CD4-positive, alpha-beta T cell treated with Interleukin-2 at 100 ng/mL for 4 hours (primary cell): ENCODE results near the gene FHDC1.

ENCODE experiments used
- DNase-seq: peaks from one replicate; pipeline ENCODE4 v3.0.0-alpha.2; 2020; ENCODE audit warnings: low spot score

FHDC1 gene

DNA sequence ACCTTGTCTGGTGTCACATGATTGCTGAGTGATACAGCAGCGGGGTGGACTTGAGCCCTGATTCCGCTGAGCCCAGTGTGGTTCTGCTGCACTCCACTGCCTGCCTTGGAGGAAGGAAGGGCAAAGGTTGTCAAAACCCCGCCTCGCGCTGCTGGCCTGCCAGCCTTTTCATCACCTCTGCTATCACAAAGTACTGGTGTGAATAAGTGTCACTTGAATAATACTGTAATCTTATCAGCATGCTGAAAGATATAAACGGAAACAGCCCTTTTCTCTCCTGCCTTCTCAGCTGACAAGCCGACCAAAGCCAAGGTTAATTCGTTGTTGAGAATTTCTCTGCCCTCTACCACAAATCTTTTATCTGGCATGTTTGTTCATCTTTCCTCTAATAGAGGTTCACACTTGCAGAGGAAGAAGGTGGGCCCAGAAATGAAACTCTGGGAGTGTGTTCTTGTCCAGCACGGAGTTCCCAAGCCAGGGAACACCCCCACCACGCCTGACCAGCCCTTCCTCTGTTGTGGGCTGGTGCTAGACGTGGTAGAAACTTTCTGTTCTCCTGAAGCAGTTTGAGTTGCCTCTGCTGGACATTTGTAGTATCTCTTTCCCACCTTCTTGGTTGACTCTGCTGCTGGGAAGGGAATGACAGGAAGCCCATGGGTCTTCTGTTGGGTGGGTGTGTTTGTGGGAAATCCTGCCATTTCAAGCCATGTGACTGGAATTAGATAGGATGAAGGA lies 21.5 kb downstream of the FHDC1 start:
- no peak for DNase-seq

DNA sequence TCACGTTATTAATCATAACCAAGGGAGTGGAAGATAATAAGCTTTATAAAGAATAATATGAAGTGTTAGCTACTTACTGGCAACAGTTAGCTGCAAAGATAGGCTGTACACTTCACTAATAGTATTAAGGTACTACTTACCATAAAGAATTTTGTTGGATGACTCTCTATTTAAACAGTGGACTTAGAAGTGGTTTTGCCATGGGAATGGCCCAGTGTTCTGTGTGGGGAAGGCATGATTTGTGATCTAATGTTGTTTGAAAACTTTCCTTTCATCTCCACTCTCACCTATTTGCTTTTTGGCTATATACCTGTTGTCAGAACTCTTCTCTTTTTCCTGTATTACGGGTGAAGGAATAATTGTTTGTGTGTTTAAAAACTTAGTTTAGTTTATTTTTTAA lies 23.0 kb downstream of the FHDC1 start:
- DNase-seq, result no peak

DNA sequence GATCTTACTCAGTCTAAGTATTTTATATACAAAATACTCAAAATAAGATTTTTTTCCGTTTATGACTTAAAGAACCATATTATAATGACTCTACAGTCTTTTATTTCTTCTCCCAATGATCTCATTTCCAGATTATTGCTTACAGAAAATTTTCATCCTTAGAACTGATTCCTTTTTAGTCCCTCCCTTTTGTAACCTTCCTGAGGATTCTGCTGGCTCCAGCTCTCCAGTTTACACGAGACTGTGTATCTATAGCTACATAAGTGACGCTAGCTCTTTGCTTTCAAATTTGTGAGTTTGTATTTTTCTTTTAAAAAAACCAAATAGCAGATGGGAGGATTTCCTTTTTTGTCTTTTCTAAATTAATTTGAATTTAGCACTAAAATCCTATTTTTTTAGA lies 24.0 kb downstream of the FHDC1 start:
- no peak for DNase-seq

DNA sequence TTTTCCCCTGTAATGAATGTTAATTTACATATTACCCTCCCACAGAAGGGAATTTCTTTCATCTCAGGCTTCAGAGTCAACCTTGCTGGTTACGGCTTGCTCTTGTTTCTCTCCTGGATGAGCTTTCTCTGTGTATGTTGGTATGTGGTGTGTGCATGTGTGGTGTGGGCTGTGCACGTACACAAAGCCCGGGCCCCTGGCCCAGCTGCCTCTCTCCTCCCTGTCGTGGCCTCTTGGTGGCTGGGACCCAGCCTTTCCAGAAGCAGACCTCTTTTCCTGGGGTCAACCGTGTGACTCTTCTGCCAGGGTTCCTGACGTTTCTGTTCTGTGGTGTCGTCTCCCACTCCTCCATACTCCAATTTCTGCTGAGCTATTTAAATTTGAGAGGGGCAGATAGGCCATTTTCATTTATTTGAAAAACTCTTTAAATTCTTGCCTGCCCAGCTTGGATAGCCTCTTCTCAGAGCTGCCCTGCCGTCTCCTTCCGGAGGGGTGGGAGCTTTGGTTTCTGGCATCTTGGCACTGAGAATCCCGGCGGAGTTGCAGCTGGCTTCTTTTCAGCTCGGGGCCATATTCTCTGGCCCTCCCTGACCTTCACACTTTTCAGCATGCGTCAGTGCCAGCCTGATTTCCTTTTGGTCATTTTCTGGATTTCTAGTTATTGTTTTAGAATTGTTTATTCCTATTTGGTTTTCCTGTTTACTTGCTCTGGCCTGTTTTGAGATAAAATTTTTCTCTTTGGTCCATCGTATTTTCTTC lies 25.1 kb downstream of the FHDC1 start:
- DNase-seq, result no peak

DNA sequence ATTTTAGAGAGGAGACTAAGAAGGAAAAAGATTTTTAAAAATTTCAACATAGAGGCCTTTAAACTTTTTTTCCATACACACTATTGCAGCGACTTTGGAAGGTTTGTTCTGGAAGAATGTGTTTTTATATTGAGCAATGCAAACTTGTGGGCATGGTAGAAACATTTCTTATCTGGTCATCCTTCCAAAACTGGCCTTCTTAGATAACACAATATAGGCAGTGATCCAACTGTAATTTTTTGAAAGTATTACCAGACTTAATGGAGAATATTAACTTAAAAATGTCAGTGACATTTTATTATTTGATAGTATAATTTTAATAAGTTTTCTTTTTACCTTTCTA lies 25.6 kb downstream of the FHDC1 start:
- no peak for DNase-seq

DNA sequence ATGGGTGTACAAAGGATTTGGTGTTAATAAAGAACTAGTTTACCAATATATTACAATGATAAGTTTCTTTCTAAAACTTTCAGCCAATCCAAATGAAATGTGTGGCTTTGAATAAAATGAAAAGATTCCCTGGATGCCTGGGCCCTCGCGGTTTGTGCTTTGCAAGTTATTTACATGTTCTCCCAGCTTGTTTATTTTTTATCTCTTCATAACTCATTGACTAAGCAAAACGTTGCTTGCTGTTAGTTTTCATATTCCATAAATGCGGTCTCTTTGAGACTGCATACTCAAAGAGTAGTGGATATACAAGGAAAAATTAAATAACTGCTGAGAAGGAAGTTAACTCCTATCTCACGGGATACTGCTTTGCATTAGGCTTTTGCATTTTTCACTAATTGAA lies 26.0 kb downstream of the FHDC1 start:
- DNase-seq, result no peak

DNA sequence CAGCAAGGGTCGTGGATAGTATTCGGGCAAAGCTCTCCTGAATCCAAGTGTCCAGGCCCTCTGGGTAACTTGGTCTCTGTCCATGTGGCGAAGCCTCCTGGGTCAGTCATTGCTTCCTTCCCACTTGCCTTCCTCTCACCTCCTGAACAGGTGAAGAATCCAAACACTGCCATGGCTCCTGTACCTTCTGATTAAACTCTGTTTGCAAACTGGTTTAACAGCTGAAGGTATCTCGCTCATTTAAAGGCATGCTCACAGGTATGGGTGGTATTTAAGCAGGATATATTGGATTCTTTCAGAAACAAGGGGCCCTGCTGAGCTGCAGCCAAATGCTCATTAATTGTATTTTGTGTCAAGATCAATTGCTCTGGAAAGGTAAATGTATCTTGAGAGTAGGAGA lies 28.2 kb downstream of the FHDC1 start:
- no peak for DNase-seq

DNA sequence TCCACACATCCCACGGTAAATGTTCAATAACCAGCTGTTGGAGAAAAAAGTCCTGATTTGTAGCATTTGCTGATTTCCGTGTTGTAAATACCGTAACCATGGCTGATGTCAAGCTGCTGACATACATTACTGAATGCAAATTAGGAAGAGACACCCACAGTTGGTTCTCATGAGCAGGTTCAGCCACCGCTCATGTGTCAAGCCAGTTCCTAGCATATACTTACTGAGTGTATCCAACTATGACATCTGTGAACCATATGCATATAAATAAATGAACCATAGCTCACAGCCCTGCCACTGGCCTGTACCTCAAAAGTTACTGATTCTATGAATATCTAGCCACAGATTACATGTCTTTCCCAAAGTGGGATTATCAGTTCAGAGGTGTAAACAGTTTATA lies 29.5 kb downstream of the FHDC1 start:
- DNase-seq, result no peak

DNA sequence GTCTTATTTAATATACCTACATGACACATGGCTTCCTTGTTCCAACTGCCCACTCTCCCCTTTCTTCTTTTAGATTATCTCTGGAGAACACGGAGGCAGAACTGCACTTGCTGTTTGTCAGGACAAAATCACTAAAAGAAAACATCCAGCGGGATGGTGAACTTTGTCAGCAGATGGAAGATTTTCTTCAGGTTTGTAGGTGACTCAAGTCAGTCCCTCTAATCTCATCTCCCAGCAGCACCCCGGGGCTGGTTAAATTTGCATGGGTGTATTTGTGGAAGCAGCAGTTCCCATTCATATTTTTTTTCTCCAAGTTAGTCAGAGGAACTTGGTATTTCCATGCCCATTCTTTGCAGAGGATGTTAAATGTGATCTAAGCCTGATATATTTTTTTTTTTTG lies 31.8 kb downstream of the FHDC1 start:
- no peak for DNase-seq

DNA sequence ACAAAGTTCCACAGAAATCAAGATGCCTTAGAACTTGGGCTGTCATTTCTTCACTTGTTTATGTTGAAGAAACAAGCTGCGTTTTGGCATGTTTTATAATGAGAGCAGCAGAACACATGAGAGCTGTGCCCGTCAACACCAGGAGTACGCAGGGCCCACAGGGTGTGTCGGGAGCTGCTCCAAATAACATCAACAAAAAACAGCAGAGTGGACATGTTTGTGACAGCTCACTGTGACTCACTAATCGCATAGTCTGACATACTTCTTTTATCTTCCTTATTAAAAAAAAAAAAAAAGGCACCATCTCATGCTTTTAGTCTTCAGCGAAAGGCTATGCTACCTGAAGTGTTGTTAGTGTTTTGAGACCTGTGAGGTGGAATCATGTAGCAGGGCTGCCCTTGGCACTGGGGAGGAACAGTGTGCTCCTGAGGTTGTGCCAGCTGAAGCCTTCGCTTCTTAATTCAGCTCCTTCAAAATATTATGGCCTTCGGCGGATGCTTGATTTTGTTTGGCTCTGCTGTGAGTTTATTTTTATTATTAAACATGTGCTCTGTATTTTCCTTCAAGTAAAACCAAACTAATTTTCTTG lies 32.8 kb downstream of the FHDC1 start:
- DNase-seq, result no peak

DNA sequence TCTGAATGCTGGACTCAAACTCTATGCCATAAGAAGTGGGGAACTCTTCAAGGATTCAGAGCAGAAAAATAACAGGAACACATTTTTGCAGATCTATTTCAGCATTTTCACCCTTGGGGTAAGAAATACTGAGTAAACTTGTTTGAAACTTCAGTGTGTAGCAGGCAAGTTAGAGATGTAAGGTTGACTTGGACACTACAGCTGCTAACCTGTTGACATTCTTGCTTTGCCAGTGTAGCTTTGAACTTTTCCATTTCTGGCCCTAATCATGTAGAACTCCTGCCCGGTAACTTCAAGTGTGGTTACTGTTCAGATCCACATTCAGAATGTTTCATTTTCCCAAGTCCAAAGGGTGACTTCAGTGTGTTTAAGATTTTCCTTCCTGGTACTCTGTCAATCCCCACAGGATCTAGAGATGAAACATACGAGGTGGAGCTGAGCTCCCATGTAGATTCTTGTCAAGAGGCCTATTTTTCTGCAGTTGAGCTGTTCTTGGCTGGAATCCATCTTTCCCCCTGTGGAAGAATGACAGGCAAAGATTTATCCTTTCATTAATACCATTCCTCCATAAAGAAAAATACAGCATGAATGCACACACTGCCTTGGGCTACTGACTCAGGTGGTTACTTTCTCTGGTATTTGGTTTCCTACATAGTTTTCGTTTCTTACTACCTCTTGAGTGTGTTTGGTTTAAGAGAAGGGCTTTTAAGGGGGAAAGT lies 34.1 kb downstream of the FHDC1 start:
- DNase-seq, result no peak

DNA sequence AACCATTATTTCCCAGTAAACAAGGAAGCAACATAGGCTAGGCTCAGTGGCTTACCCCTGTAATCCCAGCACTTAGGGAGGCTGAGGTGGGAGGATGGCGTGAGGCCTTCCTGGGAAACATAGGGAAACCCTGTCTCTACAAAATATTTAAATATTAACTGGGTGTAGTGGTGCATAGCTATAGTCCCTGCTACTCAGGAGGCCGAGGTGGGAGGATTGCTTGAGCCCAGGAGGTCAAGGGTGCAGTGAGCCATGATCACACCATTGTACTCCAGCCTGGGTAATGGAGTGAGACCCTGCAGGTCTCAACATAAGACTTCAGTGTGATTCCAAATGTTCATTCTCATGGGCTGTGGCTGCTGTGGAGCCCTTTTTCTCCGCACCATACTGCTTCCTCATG lies 34.9 kb downstream of the FHDC1 start:
- no peak for DNase-seq

DNA sequence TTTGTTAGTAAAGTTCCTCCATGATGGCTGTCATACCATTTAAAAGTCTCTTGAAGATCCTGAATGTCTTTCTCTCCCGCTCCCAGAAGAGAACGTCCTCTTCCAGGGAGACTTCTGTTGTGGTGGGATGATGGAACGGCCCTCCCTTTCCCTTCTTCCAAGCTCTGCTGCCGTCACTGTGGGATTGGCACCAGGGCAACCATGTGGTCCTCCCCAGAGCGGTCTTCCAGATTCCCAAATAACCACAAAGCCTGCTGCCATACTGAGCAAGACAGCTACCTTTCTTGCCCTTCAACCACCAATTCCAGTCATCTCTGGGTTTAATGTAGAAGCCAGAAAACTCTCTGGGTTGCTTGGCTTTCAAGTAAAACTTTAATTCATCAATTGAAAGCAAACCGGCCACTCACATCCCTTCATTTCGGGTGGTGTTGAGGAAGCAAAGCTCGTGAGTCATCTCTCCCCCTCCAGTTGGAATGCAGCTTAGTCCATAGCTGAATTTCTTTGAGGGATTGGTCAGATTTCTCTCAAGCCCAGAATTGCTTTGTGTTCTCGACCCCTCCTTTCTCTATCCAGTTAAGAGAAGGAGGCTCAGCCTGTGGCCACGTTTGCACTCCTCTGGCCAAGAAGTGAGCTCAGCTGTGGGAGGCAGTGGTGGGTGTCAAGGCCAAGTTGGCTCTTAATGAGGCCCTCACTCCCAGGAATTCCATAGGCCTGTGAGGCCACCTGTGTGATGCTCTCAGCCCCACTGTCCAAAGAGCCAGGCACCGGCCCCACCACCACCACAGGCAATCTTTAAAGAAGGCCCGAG lies 36.9 kb downstream of the FHDC1 start:
- DNase-seq, result no peak

DNA sequence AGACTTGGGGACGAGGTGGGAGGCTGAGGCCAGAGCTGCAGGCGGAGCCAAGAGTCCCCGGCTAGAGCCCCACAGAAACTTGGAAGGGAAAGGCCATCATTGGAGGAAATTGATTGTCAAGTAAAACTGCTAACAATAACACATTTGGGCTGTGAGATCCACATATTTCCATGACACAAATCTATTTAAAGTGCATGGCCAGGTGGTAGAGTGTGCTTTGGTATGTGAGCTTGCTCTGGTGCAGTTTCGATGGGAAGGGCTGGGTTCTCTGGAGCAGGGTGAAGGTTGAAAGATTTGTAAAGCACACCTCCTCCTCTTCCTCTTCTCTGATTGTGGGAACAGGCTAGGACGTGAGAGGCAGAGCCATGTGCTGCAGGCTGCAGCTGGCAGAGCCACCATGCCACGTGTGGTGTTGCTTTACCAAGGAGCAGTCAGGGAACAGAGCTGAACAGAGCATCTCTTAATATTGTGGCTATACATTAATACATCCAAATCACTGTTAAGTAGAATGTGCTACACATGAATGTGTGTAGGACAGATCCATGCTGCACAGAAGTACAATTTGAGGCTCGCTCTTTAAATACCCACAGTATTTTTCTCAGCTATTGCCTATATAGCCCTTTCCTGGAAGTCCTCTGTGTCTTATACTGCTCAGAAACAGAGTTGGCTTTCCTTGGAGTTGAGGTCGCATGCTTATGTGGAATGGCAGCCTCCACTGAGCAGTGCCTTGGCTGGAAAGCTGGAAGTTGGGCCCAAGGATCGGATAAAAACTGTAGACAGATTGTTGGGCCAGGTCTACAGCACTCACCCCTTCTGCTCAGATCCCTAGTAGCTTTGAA lies 37.7 kb downstream of the FHDC1 start:
- no peak for DNase-seq

DNA sequence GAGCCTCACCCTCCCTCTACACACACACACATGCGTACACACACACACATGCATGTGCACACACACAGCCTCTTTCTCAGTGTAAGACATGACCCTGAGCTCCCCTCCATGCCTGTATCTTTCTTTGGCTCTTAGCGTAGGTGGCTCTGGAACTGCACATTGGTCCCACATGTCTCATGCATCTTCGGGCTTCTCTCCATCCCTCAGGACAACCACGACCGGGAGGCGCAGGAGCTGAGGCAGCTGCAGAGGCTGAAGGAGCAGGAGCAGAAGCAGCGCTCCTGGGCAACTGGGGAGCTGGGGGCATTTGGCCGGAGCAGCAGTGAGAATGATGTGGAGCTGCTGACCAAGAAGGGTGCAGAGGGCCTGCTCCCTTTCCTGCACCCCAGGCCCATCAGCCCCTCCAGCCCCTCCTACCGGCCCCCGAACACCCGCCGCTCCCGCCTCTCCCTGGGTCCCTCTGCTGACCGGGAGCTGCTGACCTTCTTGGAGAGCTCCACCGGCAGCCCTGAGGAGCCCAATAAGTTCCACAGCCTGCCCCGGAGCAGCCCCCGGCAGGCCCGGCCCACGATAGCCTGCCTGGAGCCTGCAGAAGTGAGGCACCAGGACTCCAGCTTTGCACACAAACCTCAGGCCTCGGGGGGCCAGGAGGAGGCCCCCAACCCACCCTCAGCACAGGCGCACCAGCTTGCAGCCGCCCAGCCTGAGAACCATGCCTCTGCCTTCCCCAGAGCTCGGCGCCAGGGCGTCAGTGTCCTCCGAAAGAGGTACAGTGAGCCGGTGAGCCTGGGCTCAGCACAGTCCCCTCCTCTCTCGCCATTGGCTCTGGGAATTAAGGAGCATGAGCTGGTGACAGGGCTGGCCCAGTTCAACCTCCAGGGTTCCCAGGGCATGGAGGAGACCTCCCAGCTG lies 38.6 kb downstream of the FHDC1 start:
- DNase-seq, result no peak

DNA sequence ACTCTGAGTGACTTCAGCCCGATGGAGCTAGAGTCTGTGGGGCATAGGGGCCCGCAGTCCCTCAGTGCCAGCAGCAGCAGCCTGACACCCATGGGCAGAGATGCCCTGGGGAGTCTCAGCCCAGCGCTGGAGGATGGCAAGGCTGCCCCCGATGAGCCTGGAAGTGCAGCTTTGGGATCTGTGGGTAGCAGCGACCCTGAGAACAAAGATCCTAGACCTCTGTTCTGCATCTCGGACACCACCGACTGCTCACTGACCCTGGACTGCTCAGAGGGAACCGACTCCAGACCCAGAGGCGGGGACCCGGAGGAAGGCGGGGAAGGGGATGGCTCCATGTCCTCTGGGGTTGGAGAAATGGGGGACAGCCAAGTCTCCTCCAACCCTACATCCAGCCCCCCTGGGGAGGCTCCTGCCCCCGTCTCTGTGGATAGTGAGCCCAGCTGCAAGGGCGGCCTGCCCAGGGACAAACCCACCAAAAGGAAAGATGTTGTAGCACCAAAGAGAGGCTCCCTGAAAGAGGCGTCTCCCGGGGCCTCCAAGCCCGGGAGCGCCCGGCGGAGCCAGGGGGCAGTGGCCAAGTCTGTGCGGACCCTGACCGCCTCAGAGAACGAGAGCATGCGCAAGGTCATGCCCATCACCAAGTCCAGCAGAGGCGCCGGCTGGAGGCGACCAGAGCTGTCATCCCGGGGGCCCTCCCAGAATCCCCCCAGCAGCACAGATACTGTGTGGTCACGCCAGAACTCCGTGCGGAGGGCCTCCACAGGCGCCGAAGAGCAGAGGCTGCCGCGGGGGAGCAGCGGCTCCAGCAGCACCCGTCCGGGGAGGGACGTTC lies 39.5 kb downstream of the FHDC1 start:
- DNase-seq, result no peak

DNA sequence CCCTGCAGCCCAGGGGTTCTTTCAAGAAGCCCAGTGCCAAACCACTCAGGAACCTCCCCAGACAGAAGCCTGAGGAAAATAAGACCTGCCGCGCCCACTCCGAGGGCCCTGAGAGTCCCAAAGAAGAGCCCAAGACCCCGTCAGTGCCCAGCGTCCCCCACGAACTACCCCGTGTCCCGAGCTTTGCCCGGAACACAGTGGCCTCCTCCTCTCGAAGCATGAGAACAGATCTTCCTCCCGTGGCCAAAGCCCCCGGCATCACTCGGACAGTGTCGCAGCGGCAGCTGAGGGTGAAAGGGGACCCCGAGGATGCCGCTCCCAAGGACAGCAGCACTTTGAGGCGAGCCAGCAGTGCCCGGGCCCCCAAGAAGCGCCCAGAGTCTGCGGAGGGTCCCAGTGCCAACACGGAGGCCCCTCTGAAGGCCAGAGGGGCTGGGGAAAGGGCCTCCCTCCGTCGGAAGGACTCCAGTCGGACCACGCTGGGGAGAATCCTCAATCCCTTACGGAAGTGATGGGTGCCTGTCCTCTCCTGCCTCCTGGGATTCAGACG lies 40.2 kb downstream of the FHDC1 start:
- DNase-seq, result no peak

DNA sequence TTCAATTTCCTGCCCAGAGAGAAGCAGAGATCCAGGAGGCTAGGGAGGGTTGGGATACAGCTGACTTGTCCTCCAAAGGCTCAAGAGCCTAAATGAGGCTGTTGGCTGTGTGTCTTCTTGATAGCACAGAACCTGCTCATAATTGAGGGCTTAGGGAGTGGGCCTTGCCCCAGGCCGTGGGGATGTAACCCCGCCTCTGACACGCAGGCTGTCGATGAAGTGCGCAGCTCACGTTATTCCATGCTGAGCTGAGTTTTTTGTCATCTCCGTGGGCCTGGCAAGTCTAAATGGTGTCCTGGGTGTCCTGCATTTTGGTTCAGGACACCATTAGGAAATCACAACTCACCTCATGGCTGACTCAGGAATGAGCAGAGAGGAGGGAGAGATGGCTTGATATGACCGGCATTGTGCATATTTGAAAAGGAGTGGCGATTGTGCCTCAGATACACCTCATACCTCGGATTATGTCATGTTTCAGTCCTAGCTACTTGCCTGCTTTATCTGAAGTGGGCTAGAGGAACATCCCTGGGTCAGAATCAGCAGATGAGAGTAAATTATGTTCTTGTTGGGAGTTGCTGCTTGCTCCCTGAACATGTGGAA lies 43.7 kb downstream of the FHDC1 start:
- DNase-seq, result no peak
